GM18873 (cell line): Measurements from ENCODE around the gene HOPX.
"Not testable (repeated sequence)": the region's sequence is repeated elsewhere in the genome, so short reads cannot be mapped to it uniquely, and the experiment has no call there.

ENCODE experiments used
- ATAC-seq: cut with Tn5 transposase; IDR thresholded peaks from one replicate; pipeline ENCODE4 v1.9.1; 2021; ENCODE audit warnings: mild to moderate bottlenecking, moderate library complexity, moderate number of reproducible peaks; ENCODE audit not compliant: unreplicated experiment, low FRiP score

Gene HOPX

GRCh38 chr4:56689201-56689969, 8.3 kb upstream of the HOPX start:
- no peak for ATAC-seq

GRCh38 chr4:56688094-56688647, 7.1 kb upstream of the HOPX start:
- ATAC-seq: no peak

DNA sequence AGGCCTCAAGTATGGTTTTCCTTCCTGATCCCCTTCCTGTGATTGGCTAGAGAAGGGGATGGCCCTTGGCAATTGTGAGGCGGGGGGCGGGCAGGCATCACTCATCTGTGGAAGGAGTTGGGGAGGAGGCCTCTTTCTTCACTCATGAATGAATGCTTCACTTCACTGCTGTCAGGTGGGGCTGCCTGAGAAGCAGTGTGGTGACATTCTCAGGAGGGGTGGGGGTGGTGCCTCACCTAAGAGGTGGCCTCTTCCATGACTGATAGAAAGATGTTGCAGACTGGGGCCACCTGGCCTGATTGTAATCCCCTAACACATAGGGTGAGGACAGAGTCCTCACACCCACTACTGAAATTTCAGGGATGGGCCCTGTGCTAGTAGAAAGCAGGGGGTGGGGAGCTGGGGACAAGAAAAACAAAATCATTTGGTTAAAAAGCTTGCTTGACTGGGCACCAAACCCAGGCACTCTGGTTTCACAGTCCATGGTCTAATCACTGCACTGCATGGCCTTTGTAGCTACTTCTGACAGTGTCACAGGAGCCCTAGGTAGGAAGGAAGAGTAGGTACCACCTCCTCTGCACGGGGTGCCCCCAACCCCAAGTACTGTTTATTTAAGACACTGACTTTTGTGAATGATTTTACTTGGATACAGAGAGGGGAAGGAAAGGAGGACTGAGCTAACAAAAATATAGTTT, 5.6 kb upstream of the HOPX start:
- no peak for ATAC-seq

DNA sequence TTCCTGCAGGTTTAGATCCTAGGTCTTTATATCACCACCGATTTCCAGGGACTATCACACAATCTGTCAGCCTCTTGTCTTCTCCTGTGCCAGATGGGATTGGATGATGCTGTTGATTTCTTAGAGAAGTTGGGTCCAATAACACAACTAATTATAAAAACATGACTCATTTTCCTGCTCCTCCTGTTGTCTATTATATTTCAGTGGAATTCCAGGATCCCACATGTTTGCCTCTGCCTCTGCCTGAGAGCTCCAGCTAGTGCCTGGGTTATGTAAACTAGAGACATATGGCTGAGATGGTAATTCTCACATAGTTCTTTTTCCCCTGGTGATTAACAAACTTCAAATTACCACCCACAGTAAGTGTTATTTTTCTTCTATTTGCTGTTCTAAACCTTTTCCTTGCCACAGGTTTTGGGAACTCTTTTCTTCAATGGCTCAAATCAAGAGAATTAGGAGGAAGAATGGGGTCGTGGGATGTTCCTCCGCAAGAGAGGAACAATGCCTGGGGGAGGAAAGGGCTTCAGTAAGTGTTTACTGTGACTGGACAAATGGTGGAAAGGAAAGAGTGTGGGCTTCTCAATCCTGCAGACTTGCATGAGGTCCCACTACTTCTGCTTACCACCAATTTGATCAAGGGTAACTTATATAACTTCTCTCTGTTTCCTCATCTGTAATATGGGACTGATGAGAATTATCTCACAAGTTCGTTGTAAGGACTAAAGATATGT, 3.4 kb upstream of the HOPX start:
- ATAC-seq: no peak

GRCh38 chr4:56683455-56683854, 2.4 kb upstream of the HOPX start:
- ATAC-seq: no peak

DNA sequence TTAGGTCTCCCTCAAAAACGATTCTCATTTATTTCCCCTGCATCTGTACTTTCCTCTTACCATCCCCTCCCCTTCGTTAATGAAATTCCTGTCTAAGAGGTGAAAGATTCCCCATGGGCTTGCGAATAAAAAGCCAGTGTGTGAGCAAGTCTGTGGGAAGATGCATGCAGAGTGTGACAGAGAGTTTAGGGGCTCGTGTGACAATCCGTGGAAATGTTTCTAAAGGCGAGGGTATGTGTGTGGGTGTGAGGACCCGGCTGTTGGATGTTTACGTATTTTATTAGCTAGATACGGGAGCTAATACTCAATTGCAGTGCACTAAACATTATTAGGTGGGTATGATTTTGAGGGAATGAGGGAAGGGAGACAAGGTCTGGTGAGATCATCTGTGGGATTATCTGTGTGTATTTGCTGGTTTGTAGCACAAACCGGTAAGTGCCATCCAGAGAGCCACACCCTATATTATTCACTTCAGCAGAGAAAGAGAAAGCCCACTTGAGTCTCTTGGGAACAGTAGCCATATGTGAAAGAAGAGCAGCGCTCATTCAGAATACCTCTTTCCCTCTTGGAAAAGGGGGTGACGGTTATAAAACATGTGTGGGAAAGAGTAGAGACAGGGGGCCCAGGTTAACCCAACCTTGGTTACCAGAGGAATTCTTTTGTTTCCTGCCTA, 893 bp upstream of the HOPX start:
- ATAC-seq: no peak

DNA sequence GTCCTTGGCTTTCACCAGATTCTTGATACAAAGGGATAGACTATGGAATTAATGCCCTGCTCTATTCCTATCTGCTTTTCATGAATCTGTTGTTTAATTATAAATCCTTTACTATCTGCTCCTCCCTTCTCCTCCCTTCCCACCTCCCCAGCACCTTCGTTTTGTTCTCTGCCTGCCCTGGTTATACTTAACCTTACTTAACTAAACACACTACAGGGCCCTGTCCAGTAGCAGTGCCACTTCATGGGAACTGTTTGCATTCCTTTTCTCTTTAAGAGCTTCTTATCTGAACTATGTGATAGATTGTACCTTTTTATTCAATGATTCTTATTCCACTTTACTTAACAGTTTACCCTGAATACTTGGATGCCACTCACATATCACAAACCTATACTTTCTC, 830 bp downstream of the HOPX start:
- ATAC-seq: no peak

GRCh38 chr4:56677711-56678110, 3.4 kb downstream of the HOPX start:
- ATAC-seq: no peak

GRCh38 chr4:56674984-56675383, 6.1 kb downstream of the HOPX start:
- no peak for ATAC-seq

- no peak for ATAC-seq
Observed at GRCh38 chr4:56671860-56672259, 9.2 kb downstream of the HOPX start.

DNA sequence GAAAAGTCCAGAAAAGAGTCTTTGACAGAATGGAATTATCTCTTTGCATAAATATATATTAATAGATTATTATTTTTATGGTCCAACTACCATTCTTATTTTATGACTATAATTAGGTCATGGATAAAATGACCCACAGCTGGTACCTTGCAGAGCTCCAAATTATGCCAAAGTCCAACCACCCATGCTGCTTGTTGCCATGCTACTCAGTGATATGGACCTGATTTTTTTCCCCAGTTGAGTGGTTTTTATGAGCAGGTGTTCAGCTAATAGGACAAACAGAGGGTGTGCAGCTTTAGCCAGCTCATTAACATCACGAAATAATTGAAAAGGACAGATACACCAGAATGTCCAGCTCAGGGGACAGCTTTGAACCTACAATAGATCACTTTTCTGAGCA, 9.7 kb downstream of the HOPX start:
- ATAC-seq: no peak

DNA sequence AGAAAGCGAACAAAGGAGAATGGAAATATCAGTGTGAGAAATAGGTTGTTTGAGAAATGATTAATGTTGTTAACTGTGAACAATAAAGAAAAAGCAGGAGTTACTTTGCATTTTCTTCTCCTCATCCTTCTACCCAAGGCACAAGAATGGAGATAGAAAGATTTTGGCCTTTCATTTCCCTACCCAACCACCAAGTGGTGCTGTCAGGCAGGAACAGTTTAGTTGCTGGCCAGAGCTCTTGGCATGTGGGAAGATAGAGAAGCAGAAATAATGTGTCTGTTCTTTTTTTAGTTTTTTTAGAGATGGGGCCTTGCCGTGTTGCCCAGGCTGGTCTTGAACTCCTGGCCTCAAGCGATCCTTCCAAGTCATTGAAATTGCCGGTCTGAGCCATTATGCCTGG, 12.8 kb downstream of the HOPX start:
- no peak for ATAC-seq

DNA sequence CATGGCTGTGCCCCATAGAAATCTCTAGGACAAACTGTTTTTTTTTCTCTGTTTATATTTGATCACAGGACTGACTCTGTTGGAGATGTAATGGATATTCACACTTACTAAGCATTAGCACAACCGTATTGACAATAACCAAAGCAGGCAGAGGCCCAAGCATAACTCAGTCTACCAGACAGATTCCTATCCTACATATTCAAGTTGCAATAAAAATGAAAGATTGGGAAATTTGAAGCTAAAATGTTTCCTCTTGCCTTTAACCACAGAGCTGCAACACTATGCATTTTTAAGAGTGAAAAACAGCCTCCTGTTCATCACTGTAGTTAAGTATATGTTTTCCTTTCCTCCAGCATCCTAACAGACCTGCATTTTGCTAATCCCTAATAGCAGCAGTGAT, 13.7 kb downstream of the HOPX start:
- not testable (repeated sequence) for ATAC-seq

GRCh38 chr4:56666279-56666678, 14.8 kb downstream of the HOPX start:
- no peak for ATAC-seq

- no peak for ATAC-seq
Observed at GRCh38 chr4:56665781-56666180, 15.3 kb downstream of the HOPX start.

DNA sequence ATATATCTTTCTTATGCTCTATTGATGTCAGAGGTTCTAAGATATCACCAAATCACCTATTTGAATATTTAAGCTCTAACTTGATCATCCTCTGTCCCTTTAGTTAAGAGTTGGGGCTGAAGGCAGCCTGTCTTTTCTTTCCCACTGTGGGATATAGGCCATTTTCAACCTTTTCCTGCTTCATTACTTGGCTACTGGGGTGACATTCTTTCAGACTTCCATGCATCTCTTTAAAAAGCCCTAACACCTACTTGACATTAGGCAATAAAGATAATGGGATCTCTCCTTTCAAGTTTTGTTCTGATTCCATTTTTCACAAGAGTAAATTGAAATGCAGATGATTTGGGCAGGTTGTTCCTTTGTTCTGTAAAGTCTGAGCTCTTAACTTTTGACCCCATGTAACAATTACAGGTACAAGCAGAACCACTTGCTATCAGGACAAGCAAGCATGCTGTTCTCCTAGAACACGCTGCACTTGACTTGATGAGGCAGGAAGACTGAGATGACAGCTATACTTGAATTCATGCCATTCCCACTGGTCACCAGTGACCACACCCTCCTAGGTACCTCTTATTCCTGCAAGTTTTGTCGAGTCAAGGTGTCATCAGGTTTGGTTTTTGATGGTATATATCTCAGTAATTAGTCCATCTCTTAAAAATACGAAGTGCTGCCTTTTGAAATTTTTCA, 18.2 kb downstream of the HOPX start:
- no peak for ATAC-seq

DNA sequence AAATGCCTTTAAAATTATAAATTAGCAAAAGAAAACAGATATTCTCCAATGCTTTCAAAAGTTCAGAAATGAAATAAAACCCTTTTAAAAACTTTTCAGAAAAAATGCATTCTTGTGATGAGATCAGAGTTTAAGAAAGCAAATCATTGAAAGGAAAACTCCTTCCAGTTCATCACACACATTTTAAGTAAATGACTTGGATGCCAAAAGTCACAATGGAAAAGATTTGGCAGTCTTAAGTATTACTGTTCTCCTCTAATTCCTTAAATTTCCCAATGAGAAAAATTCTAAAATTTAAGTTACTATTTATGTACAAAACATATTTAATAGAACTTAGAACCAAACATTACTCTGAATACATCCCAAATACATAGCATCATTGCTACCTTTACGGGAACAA, 21.1 kb downstream of the HOPX start:
- no peak for ATAC-seq

DNA sequence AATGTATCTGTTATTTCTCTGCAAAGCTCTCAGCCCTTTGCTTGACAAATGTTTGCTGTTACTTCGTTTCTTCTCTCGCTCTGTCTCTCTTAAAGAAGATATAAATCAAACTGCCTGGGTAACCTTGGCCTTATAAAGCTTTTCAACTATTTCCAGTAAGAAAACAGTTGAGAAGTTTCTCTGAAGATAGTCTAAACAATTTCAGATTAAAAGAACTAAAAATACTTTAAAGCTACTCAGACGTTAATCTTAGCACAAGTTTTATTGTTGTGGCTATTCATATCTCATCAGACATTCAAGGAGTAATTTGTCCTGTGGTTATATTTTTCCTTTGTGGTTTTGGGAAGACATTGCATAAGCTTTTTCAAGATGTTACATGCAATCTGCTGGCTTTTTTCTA, 22.6 kb downstream of the HOPX start:
- no peak for ATAC-seq

DNA sequence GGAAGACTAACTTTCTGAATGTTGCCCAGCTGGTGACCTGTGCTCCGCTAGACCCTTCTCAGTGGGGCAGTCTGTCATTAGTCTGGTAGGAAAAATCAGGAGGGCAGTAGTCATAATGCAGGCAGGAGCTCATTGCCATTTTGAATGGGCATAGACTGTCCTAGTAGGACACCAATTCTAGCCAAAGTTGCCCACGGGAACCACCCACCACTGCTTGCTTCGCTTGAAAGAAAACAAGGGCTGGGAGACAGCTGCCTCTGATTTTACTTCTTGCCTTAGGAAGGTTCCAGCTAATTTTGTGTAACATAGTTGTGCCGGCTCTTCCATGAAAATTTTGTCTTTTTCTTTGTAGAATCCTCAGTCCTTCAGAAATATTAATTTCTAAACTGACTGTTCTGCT, 23.3 kb downstream of the HOPX start:
- ATAC-seq: no peak

DNA sequence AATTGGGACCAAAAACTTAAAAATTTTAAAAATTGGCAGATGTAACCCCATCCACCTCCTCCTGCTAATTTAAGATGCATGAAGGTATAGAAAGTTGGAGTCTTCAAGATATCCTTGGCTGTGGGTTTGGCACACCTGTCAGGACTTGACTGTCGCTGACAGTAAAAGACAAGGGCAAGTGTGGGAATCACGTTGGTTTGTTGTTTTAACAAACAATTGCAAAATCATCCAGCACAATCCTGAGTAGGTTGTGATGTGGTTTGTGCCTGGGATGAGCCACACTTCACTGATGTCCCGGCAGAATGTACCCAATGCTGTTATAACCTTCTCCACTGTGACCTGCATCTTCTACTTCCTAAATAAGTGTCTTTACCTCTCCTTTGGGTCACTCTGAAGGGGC, 24.0 kb downstream of the HOPX start:
- no peak for ATAC-seq
